PFSK-1 (cell line): ENCODE results near the gene RPL41.

ENCODE experiments used
- FOXP2 ChIP-seq: optimal IDR thresholded peaks from 2 replicates; pipeline ENCODE3; 2011; ENCODE audit warnings: borderline replicate concordance, control low read depth, inconsistent platforms; ENCODE audit not compliant: insufficient read depth; ENCODE audit errors: extremely low read length, extremely low read depth
- POLR2AphosphoS5 ChIP-seq: IDR thresholded peaks from 2 replicates; pipeline ENCODE4 v1.6.1; 2012; ENCODE audit warnings: low read depth, mild to moderate bottlenecking, control low read depth, low read length, moderate library complexity
- REST ChIP-seq, 2 experiments: IDR thresholded peaks; 2 replicates each; pipeline versions ENCODE4 v1.6.1 to v1.8.0; 2011 to 2012; ENCODE audit warnings: low read depth in 2 of 2, low read length in 2 of 2, control low read depth in 1 of 2, inconsistent platforms in 1 of 2, mild to moderate bottlenecking in 1 of 2, moderate library complexity in 1 of 2; ENCODE audit not compliant: insufficient read depth in 1 of 2
- SIN3A ChIP-seq: IDR thresholded peaks from 2 replicates; pipeline ENCODE4 v1.6.1; 2012; ENCODE audit warnings: mild to moderate bottlenecking, low read length, moderate library complexity, borderline replicate concordance; ENCODE audit not compliant: insufficient read depth
- TAF1 ChIP-seq: IDR thresholded peaks from 2 replicates; pipeline ENCODE4 v1.6.1; 2012; ENCODE audit warnings: low read length, control low read depth, borderline replicate concordance; ENCODE audit not compliant: insufficient read depth

The RPL41 gene

GRCh38 chr12:56145217-56145616, 28.8 kb downstream of the RPL41 start:
- no peak for TF ChIP-seq REST (IDR thresholded peaks at IDR 0.05; ENCODE audit: insufficient read depth in 1 of 2, low read depth in 2 of 2, low read length in 2 of 2)

GRCh38 chr12:56146492-56147460, 30.3 kb downstream of the RPL41 start:
- TF ChIP-seq POLR2AphosphoS5, result no peak
- 0 out of 2 replicates have a peak, but pooled peaks have one; percentile 14 for TF ChIP-seq SIN3A
- no peak for TF ChIP-seq REST (IDR thresholded peaks at IDR 0.05; ENCODE audit: insufficient read depth in 1 of 2, low read depth in 2 of 2, low read length in 2 of 2)
- TF ChIP-seq TAF1, result no peak
- TF ChIP-seq FOXP2, result no peak

- TF ChIP-seq FOXP2 (no peak), SIN3A (no peak), REST (IDR thresholded peaks at IDR 0.05; ENCODE audit: insufficient read depth in 1 of 2, low read depth in 2 of 2, low read length in 2 of 2) (no peak), TAF1 (no peak), POLR2AphosphoS5 (no peak)
These were observed 34.1 kb downstream of the RPL41 start for GRCh38 chr12:56150563-56150962.

GRCh38 chr12:56151672-56152131, 35.3 kb downstream of the RPL41 start:
- TF ChIP-seq TAF1 (peak; percentile 41; the same call in 1 of the 2 replicates), POLR2AphosphoS5 (no peak), REST (IDR thresholded peaks at IDR 0.05; ENCODE audit: insufficient read depth in 1 of 2, low read depth in 2 of 2, low read length in 2 of 2) (no peak), FOXP2 (no peak)
